Measurements from ENCODE around the gene ANKS1A.
"Not testable (repeated sequence)": the region's sequence is repeated elsewhere in the genome, so short reads cannot be mapped to it uniquely, and the experiment has no call there.

ANKS1A gene

GRCh38 chr6:34888874-34889555 lies at the start of gene ANKS1A:
ANKS1A (plus strand) TSS chr6:34889255; CDS start chr6:34889403, 148 bp downstream.
- peak; percentile 92 for DNase-seq

- no peak for DNase-seq
Measured at GRCh38 chr6:34839666-34840352, 49.2 kb upstream of the ANKS1A start.

GRCh38 chr6:34849066-34849465 lies 40.0 kb upstream of the ANKS1A start:
- DNase-seq = not testable (repeated sequence)

- no peak for DNase-seq
Measured at GRCh38 chr6:34851361-34851760, 37.7 kb upstream of the ANKS1A start.

- DNase-seq = no peak
Measured at GRCh38 chr6:34852406-34853085, 36.5 kb upstream of the ANKS1A start.

GRCh38 chr6:34855463-34855862 lies 33.6 kb upstream of the ANKS1A start:
- DNase-seq = no peak

GRCh38 chr6:34858681-34859080 lies 30.4 kb upstream of the ANKS1A start:
- no peak for DNase-seq

GRCh38 chr6:34859951-34860350 lies 29.1 kb upstream of the ANKS1A start:
- no peak for DNase-seq

GRCh38 chr6:34860776-34861175 lies 28.3 kb upstream of the ANKS1A start:
- DNase-seq = no peak

GRCh38 chr6:34864007-34864406 lies 25.0 kb upstream of the ANKS1A start:
- DNase-seq = no peak

- DNase-seq = no peak
Measured at GRCh38 chr6:34865107-34865506, 23.9 kb upstream of the ANKS1A start.

GRCh38 chr6:34866509-34866908 lies 22.5 kb upstream of the ANKS1A start:
- DNase-seq = no peak

GRCh38 chr6:34867484-34867883 lies 21.6 kb upstream of the ANKS1A start:
- no peak for DNase-seq

- no peak for DNase-seq
Measured at GRCh38 chr6:34871853-34872252, 17.2 kb upstream of the ANKS1A start.

- no peak for DNase-seq
Measured at GRCh38 chr6:34872332-34872731, 16.7 kb upstream of the ANKS1A start.

GRCh38 chr6:34875292-34876213 lies 13.5 kb upstream of the ANKS1A start:
- DNase-seq = no peak

GRCh38 chr6:34876472-34876871 lies 12.6 kb upstream of the ANKS1A start:
- DNase-seq = no peak

GRCh38 chr6:34877259-34877658 lies 11.8 kb upstream of the ANKS1A start:
- no peak for DNase-seq

- DNase-seq = no peak
Measured at GRCh38 chr6:34877869-34878485, 11.1 kb upstream of the ANKS1A start.

- DNase-seq = not testable (repeated sequence)
Measured at GRCh38 chr6:34884073-34884472, 5.0 kb upstream of the ANKS1A start.

- DNase-seq = no peak
Measured at GRCh38 chr6:34884996-34885395, 4.1 kb upstream of the ANKS1A start.

GRCh38 chr6:34885837-34886236 lies 3.2 kb upstream of the ANKS1A start:
- DNase-seq = not testable (repeated sequence)
